HT-29 (cell line): ENCODE measurements around the gene EVI5L. TPM values are rescaled to one million over a fixed set of nuclear protein-coding genes. Genes with fewer than 3 reads are reported as not detected.
"Not testable (repeated sequence)": the region's sequence is repeated elsewhere in the genome, so short reads cannot be mapped to it uniquely, and the experiment has no call there.

ENCODE experiments used
- DNase-seq: peaks from one replicate; pipeline ENCODE4 v3.0.0-alpha.2; 2015; ENCODE audit warnings: low spot score
- total RNA-seq: library from RNA; depleted of rRNA; stranded (reverse); fragments of >200 nt; shearing (Covaris generic); gene quantifications from 2 replicates; pipeline ENCODE4 v1.2.3, GENCODE V29; 2014

EVI5L gene
- total RNA-seq, 1 experiment from 2014 or later, result 4.0 TPM

DNA sequence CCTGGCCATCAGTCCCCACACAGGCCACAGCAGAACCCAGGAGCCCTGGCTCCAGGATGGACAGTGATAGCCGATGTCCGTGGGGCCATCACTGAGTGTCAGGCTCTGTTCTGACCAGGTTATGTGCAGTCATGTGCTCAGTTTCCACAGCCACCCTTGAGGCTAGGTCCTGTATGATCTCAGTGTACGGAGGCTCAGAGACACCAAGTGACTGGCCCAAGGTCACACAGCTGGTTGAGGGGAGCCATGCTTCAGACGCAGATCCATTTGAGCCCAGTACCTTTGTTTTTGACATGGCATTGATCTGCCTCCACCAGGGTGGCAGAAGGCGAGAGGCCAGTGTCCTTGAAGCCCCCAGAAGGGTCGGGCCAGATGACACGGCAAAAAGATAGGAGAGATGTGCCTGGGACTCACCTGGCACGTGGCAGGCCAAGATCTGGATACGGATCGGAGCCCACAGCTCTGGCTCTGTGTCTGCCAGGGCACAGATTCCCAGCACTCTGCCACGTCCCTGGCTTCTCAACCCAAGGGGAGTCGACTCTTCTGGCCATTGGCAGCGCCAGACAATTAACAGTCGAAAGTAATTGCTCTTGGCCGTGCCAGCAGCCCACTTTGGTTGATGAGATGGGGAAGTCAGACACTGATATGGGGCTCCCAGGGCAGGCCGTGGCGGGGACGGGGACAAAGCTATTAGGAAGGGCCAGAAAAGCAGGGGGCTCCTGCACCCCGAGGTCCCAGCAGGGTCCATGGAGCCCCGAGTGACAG, 15.6 kb downstream of the EVI5L start:
- no peak for DNase-seq

DNA sequence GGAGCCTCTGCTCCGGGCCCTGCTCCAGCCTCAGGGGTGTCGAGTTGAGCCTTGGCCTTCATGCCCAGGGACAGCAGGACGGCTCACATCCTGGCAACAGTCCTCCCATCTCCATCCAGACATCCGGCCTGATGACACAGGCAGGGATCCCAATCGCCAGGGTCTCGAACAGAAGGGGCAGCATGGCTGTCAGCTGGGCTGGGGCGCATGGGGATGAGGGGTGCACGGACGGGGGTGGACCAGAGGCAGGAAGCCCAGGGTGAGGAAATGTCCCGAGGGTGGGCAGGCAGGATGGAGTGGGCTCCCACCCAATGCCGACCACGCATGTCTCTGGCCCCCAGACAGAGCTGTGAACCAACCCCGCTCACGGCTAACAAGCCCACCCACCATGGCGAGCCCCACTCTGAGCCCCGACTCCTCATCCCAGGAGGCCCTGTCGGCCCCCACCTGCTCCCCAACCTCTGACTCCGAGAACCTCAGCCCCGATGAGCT, 16.2 kb downstream of the EVI5L start:
- no peak for DNase-seq

DNA sequence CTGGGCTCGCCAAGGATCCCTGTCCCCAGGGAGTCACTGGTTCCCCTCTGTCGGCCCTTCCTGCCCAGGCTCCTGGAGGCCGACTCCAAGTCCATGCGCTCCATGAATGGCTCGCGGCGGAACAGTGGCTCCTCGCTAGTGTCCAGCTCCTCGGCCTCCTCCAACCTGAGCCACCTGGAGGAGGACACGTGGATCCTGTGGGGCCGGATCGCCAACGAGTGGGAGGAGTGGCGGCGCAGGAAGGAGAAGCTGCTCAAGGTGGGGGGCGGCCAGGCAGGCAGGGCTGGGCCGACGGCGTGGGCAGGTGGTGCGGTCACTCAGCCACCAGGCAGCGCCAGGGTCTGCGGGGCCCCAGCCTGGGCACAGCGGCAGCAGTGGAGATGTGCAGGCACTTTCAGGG, 17.6 kb downstream of the EVI5L start:
- DNase-seq, result no peak

DNA sequence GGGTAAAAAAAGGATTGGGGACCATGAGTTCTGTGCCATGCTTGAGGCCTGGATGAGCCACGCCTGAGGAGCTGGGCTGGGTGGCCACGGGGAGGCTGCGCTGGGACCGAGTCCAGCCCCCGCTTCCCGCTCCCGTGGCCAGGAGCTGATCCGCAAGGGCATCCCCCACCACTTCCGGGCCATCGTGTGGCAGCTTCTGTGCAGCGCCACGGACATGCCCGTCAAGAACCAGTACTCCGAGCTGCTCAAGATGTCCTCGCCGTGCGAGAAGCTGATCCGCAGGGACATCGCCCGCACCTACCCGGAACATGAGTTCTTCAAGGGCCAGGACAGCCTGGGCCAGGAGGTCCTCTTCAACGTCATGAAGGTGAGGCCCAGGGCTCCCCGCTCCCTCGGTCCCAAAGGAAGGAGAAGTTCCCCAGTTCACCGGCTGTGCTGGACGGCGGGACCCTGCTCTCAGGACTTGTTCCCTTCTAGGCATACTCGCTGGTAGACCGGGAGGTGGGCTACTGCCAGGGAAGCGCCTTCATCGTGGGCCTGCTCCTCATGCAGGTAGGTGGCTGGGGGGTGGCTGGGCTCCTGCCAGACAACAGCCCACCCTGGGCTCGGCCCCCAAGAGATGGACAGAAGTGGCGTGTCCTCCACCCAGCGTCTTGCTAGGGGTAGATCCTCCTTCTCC, 18.9 kb downstream of the EVI5L start:
- no peak for DNase-seq

DNA sequence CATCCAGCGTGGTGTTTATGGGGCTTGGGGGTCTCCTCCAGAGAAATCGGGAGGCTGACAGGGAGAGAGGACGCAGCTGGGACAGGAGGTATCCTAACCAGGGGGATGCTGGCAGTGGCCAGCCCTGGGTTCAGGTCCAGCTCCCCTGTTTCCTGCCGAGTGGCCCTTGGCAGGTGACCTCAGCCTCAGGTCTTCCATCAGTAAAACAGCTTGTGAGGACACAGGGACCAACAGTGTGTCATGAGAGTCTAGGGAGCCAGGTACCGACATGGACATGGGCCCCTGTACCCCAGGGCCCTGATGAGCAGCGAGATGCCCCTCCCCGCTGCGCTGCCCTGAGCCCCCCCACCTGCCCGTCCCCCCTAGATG, 19.6 kb downstream of the EVI5L start:
- no peak for DNase-seq

DNA sequence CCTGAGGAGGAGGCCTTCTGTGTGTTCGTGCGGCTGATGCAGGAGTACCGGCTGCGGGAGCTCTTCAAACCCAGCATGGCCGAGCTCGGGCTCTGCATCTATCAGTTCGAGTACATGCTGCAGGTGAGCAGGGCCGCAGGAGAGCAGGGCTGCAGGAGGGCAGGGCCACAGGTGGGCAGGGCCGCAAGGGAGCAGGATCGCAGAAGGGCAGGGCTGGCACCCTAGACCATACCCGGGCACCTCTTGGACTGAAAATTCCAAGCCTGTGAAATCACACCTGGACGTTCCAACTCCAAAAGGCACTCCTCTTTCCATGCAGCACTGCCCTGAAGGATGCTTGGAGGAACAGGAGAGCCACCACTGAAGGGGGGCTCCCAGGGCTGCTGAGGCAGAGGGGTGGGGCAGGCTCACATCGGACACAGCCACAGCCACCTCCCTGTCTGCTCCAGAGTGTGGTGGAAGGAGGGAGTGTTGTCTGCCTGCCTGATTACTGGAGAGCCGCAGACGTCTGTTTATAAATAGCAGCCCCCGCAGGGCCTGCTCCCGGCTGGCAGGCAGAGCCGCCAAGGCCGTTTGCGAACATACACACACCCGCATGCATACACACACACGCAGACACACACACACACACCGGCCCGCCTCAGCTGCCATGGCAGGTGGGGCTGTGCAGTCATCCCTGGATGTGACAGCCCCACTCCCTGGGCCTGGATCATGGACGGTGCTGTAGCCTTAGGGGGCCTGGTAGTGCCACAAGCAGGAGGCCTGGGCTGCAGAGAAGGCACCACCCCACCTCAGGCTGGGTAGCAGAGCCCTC, 20.2 kb downstream of the EVI5L start:
- DNase-seq, result no peak

DNA sequence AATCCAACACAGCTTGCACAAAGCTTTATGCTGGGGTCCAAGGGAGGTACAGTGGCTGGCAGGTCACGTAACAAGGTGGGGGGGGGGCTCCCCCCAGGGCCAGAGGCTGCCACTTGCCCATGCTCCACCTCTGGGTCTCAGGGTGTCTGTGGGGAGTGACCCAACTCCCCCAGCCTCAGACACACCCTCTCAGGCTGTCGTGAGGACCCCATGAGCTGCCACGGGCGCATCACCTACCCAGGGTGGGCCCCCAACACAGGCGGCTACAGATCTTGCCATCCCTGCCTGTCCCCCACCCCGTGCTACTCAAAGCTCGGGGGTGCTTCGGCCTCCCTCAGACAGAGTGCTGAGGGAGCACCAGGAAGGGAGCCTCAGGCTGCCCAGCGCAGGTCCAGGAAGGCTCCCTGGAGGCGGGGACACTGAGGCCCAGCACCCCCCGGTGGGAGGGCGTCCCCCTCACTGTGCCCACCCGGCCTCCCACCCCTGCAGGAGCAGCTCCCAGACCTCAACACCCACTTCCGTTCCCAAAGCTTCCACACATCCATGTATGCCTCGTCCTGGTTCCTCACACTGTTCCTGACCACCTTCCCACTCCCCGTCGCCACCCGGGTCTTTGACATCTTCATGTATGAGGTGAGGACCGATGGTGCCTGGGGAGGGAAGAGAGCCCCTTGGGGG, 21.1 kb downstream of the EVI5L start:
- DNase-seq, result no peak

DNA sequence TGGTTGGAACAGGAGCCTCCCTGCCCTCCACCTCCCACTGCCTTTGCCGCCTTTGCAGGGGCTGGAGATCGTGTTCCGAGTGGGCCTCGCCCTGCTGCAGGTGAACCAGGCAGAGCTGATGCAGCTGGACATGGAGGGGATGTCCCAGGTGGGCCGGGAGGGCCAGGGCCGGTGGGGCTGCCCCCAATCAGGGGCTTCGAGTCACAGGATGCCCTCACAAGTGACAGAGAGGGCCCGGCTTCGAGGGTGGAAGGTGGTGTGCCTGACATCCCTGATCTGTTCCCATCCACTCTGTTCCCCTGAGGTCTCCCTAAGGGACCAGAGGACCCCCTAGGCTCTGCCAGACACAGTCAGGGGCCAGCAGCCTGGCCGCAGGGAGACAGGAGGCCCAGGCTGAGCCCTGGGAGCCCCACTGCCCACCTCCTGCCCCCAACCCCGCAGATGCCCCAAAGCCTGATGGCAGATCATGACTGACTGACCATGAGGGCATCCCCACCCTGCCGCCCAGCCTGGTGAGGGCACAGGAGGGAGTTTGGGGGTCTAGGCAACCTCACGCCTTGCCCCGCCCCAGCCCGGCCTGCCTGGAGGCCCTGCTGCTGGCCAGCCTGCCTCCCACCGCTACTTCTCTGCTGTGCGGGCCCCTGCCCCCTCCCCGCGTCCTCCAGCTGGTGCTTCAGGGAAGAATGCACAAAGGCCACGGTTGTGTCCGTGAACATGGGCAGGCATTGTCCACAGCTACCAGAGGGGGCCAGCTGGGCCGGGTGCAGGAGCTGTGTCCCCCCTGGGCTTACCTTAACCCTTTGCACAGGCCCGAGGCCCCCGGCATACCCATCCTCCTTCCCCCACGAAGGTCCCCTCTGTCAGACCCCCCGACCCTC, 21.8 kb downstream of the EVI5L start:
- no peak for DNase-seq

DNA sequence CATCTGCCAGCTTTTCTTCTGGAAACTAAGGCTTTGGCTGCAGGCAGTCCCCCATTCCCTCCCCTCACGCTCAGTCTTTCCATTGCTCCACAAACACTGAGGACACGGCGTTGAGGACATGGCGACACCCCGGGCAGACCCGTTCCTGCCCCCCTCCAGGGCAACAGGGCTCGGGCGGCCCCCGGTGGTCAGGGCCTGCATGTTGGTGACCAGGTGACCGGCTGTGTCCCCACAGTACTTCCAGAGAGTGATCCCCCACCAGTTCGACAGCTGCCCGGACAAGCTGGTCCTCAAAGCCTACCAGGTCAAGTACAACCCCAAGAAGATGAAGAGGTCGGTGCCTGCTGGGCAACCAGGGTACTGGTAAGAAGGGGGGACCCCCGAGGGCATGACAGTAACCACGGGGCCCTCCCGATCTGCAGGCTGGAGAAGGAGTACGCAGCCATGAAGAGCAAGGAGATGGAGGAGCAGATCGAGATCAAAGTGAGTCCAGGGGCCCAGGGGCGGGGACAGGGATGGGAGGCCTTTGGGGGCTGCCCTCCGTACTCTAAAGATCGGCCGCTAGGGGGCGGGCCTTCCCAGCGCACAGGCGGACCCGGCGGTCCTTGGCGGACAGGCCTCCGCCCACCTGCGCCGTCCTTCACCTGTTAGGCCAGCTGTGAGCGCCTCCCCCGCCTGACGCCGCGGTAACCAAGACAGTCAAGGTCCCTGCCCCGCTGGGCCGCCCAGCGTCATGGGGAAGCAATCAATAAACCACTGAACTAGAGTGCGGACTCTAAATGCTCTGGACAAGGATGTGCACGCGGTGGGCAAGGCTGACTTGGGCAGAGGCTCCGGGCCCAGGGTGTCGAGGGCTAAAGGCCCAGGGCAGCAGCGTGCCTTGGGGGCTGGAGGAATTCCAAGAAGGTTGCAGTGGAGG, 23.1 kb downstream of the EVI5L start:
- peak; percentile 87 for DNase-seq

DNA sequence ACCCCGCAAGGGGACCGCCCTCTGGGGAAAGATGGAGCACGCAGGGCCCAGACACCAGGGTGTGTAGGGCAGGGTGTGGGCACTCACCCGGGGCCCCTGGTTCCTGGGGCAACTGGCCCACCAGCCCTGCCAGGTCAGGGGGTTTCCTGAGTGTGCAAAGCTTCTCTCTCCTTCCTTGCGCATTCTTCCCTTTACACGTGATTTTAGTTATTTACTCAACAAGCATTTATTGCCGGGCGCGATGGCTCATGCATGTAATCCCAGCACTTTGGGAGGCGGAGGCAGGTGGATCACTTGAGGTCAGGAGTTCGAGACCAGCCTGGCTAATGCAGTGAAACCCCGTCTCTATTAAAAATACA, 23.7 kb downstream of the EVI5L start:
- DNase-seq, result no peak

DNA sequence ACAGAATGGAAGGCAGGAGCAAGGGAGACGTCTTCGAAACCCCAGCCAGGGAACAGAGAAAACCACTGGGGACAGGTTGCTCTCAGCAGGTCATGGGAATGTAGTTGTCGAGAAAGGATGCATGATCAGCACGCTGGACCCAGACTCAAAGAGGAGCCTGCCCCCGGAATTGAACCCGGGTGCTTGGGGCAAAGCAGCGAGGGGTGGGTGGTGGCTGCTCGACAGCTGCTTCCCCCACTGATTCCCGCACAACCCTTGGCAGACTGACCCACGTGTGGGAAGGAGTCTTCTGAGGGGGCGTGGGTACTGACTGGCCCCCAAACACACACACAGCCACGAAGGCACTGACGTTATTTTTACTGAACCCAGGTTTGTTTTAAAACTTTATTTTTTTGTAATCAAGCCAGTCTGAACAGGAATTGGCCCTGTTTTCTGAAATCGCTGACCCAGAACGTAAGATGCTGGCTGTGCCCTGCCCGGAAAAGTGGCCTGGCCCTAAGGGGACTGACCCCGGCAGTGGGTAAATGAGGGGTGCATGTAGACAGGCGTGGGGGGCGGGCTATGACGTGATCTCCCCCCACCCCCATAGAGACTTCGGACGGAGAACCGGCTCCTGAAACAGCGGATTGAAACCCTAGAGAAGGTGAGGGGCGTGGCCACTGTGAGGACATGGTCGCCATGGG, 25.5 kb downstream of the EVI5L start:
- DNase-seq, result no peak

DNA sequence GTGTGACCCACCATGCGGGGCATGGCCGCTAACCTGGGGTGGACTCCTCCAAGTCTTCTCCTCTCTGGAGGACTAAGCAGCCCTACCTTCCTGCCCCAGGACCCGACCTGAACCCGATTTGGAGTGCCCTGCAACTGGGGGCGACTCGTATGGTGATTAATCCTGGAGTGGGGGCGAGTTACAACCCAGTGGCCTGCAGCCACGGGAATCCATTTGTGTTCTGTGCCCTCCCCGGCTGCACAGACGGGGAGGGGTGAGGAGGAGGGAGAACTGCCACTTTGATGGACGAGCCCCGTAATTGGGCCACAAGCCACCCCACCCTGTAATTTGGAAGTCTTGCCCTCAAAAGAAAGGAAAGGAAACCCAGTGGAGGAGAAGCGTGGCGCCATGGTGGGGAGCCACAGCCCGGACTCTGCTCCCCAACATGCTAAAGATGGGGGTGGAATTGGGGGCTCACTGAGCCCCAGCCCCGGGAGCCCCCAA, 26.1 kb downstream of the EVI5L start:
- no peak for DNase-seq

DNA sequence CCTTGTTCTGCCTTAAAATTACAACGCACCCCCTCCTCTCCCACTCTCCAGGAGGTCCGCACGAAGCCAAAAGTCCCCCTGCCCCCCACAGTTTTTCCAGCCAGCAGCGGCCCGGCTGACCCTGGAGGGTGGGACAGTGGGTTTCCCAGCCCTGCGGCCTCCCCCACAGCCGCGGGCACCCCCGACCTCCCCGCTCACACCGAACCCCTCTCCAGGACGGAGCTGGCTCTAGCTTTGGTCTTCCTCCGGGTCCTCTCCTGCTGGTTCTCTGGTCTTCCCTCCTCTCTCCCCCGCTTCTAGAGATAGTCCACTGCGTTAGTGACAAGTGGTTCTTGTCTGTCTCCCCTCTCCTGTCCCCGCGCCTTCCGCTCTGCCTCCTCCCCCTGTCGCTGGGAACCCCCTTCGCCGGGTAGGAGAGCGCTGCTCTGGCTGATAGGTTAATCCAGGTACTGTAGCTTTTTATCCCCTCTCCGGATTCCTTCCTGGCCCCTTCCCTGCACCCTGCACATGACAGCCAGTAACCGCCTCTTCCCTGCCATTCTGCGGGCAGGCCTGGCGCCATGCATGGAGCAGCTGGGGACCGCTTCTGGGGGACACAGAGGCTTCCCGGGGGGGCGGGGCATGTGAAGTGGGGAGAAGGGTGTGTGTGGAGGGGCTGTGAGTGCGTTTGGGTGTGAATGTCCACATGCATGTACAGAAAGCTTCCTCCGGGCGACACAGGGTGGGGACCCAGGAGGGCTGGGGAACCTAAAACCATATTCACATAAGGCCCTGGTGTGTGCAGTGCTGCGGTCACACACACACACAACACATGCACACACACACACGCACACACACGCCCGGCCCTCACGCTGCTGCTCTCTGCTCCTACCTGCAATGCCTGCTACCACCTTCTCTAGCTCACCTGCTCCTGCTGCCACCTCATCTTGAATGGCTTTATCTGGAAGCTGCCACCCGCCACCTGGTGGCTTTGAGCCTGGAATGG, 27.0 kb downstream of the EVI5L start:
- no peak for DNase-seq

DNA sequence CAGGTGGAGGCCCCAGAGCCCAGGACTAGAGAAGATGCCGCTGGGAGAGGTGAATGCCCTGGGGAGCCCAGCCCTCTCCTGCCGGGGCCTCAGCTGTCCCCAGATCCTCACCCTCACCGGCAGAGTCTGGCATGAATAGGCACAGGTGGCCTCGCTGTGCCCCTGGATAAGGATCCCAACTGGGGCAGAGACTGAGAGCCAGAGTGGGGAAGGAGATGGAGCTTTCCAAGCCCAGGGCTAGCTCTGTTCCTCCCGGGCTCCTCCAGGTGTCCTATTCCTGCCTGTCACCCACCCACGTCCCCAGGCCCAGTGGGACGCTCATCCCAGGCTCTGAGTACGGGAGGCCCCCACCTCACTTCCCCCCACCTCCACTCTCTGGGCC, 27.7 kb downstream of the EVI5L start:
- DNase-seq, result no peak

DNA sequence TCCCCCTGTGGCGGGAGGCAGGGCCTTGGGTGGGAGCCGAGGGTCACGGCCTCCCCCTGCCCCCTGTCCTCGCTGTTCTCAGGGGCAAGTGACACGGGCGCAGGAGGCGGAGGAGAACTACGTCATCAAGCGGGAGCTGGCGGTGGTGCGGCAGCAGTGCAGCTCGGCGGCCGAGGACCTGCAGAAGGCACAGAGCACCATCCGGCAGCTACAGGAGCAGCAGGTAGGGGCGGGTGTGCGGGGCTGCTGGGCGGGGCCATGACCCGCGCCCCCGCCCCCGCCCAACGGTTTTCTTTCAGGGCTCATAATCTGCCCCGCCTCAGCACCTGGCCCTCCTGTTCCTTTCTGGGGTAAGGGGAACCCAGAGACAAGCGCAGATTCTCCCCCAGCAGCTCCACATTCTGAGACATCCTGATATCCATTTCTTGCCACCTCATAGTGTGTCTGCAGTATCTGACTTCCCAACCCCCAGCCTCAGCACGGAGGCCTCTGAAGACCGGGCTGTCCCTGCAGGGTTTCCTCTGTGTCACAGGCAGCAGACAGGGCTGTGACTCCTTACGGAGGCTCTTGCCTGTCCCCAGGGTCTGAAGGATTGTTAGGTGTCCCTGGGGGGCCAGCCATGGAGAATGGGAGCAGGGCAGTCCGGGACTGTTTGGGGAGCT, 28.2 kb downstream of the EVI5L start:
- DNase-seq, result no peak

DNA sequence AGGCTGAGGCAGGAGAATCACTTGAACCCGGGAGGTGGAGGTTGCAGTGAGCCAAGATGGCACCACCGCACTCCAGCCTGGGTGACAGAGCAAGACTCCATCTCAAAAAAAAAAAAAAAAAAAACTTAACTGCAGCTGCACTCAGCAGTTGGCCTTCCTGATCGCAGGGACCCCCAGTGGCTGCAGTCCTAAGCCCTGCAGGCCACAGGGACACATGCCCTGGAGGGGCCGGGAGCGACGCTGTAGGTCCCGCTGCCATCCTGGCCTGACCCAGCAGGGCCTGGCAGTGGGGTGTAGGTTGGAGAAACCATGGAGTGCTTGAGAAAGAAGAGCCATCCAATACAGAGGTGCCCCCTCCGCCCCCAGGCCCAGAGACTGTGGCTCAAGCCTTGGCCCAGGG, 29.1 kb downstream of the EVI5L start:
- DNase-seq, result not testable (repeated sequence)
